Upper lobe of left lung (tissue), 6 donors: Measurements from ENCODE around the gene MAPK8. TPM values are rescaled to one million over a fixed set of nuclear protein-coding genes. Genes with fewer than 3 reads are reported as not detected.

Source experiments
- ATAC-seq, 2 donors: fragments of 200-7000 bp; cut with Tn5 transposase; one replicate each; pipeline ENCODE4 v1.9.1; 2022; ENCODE audit warnings: mild to moderate bottlenecking in 2 of 2, moderate library complexity in 2 of 2; ENCODE audit not compliant: low FRiP score in 2 of 2
- DNase-seq, 2 donors: peaks; one replicate each; pipeline ENCODE4 v3.0.0-alpha.2; 2019 to 2020
- H3K27ac ChIP-seq, 4 donors: fragments of 200-600 bp; sonication (generic); one replicate each; pipeline ENCODE4 v1.5.1; 2016 to 2019
- H3K27me3 ChIP-seq, 4 donors: fragments of 200-600 bp; sonication (generic); one replicate each; pipeline ENCODE4 v1.5.1; 2017 to 2019
- H3K36me3 ChIP-seq, 4 donors: fragments of 200-600 bp; sonication (generic); one replicate each; pipeline ENCODE4 v1.5.1; 2016 to 2019
- H3K4me1 ChIP-seq, 4 donors: fragments of 200-600 bp; sonication (generic); one replicate each; pipeline ENCODE4 v1.5.1; 2018 to 2019
- H3K4me3 ChIP-seq, 4 donors: fragments of 200-600 bp; sonication (generic); one replicate each; pipeline ENCODE4 v1.5.1; 2017 to 2019; ENCODE audit warnings: mild to moderate bottlenecking in 2 of 4, moderate library complexity in 1 of 4
- H3K9me3 ChIP-seq, 4 donors: fragments of 200-600 bp; sonication (generic); one replicate each; pipeline ENCODE4 v1.5.1; 2018 to 2019
- CTCF ChIP-seq, 6 experiments: fragments of 450-650 bp in 4 of 6; fragments of 200-600 bp in 2 of 6; sonication (generic) in 2 of 6; IDR thresholded peaks; one replicate each; pipeline ENCODE4 v1.5.1; 2016 to 2019; ENCODE audit warnings: antibody characterized with exemption in 6 of 6
- EP300 ChIP-seq, 4 donors: sonication (generic); formaldehyde crosslinking; IDR thresholded peaks; one replicate each; pipeline ENCODE4 v1.5.1; 2017; ENCODE audit warnings: antibody characterized with exemption in 4 of 4, control low read depth in 2 of 4
- POLR2A ChIP-seq, 4 donors: fragments of 450-650 bp; IDR thresholded peaks; one replicate each; pipeline ENCODE4 v1.5.1; 2016 to 2017; ENCODE audit warnings: antibody characterized with exemption in 4 of 4, mild to moderate bottlenecking in 2 of 4
- POLR2AphosphoS5 ChIP-seq, 2 donors: sonication (generic); formaldehyde crosslinking; IDR thresholded peaks; one replicate each; pipeline ENCODE4 v1.5.1; 2017; ENCODE audit warnings: antibody characterized with exemption in 2 of 2
- WGBS, 2 donors: methylation state at CpG; one replicate each; pipeline ENCODE4 v1.1.5; 2017 to 2018; 5-methylcytosine and 5-hydroxymethylcytosine counted together
- total RNA-seq, 6 donors: library from RNA; depleted of rRNA in 4 of 6; stranded (reverse); fragments of >200 nt in 4 of 6; gene quantifications; one replicate each; pipeline versions ENCODE4 v1.1.0 to v1.2.1, GENCODE V29; 2016 to 2021
- donor health status: DM: no; HTN: no; CAD: no; lungs with moderate emphysema.
- donor health status: DM: no; HTN: yes; CAD: no; lungs with severe emphysema.

MAPK8 gene
- total RNA-seq, 6 donors from 2014 or later = 33.6 to 61.6 (median 46.6) TPM

DNA sequence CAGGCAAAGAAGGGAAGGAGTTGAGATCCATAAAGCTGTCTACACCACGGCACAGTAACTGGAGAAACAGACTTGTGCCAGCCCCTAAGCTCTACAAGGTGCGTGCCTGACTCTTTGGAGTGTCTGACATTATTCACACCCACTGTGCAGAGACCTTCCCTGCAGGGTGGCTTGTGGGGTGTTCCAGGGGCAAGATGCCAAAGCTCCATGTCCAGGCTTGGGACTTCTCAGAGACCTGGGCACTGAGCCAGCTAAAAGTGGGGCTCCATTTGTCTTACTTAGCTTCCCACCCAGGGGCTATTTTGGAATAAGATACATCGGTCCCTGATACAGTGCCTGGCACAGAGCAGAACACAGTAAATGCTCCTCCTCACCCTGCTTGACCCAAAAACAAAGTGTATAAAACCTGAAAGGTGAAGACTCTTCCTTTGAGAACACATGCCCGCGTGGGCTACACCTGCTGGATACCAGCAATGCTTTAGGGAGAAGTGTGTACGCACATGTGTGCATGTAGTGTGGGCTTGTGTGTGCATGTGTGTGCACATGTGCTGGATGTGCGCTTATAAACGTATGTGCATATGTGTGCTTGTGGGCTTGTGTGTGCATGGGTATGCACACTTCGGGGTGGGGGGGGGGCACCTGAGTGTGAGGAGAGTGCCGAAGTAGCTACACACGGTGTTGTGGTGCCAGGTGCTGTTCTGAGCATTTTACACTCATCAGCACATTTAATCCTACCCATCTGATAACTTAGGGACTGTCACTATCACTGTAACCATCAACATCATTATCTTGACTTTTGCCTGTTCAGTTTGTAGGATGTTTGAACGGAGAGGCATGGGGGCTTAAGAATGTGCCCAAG is 155.4 kb downstream of the MAPK8 start:
- ATAC-seq (no peak), DNase-seq (no peak)
- Histone ChIP-seq H3K9me3 (no peaks in the 10 kb centered on the region), H3K27ac (no peak overlapping the region), H3K36me3 (no peaks in the 10 kb centered on the region), H3K4me1 (peaks cover 0 to 11% (median 5%) of the 10 kb centered on the region in 4 donors), H3K4me3 (no peak overlapping the region), H3K27me3 (peaks cover 0 to 2% (median 0%) of the 10 kb centered on the region in 4 donors)
- TF ChIP-seq CTCF (IDR thresholded peaks at IDR 0.05) (no peak), POLR2AphosphoS5 (IDR thresholded peaks at IDR 0.05) (no peak), POLR2A (IDR thresholded peaks at IDR 0.05) (no peak), EP300 (IDR thresholded peaks at IDR 0.05) (no peak)
- 89 to 94% methylated on average over 12 of the region's 12 CpGs for WGBS, 2 donors

GRCh38 chr10:48462482-48463020 is 156.1 kb downstream of the MAPK8 start:
- Histone ChIP-seq H3K27ac (no peak overlapping the region), H3K4me3 (no peak overlapping the region), H3K27me3 (peaks cover 0 to 3% (median 0%) of the 10 kb centered on the region in 4 donors), H3K36me3 (no peaks in the 10 kb centered on the region), H3K4me1 (peaks cover 0 to 9% (median 1%) of the 10 kb centered on the region in 4 donors), H3K9me3 (no peaks in the 10 kb centered on the region)
- TF ChIP-seq CTCF (IDR thresholded peaks at IDR 0.05) (no peak), POLR2AphosphoS5 (IDR thresholded peaks at IDR 0.05) (no peak), EP300 (IDR thresholded peaks at IDR 0.05) (no peak), POLR2A (IDR thresholded peaks at IDR 0.05) (no peak)
- ATAC-seq (no peak), DNase-seq (no peak)
- WGBS, 2 donors = 85 to 90% methylated on average over 5 of the region's 5 CpGs

GRCh38 chr10:48463318-48464003 is 157.0 kb downstream of the MAPK8 start:
- ATAC-seq = peak in 1 of 2 donors; percentile 68

More at GRCh38 chr10:48463318-48464003, 157.0 kb downstream of the MAPK8 start:
- peak in 1 of 2 donors; percentile 39 for DNase-seq
- Histone ChIP-seq H3K27ac (no peak overlapping the region), H3K36me3 (no peaks in the 10 kb centered on the region), H3K4me3 (no peak overlapping the region), H3K27me3 (peaks cover 0 to 3% (median 0%) of the 10 kb centered on the region in 4 donors), H3K9me3 (no peaks in the 10 kb centered on the region), H3K4me1 (peaks cover 0 to 9% (median 1%) of the 10 kb centered on the region in 4 donors)
- 49 to 58% methylated on average over 8 of the region's 8 CpGs for WGBS, 2 donors
- TF ChIP-seq EP300 (IDR thresholded peaks at IDR 0.05) (no peak), POLR2A (IDR thresholded peaks at IDR 0.05) (no peak), POLR2AphosphoS5 (IDR thresholded peaks at IDR 0.05) (no peak), CTCF (IDR thresholded peaks at IDR 0.05) (no peak)
